ENCODE data around the gene PAM.

GRCh38 chr5:102866237-102866600 lies 111.1 kb downstream of the PAM start:
- TF ChIP-seq GABPA (IDR thresholded peaks at IDR 0.05; ENCODE audit: low read depth): no peak
- no peak for TF ChIP-seq CTCF (IDR thresholded peaks at IDR 0.05; ENCODE audit: insufficient read depth, low read length)
